HG03064 (cell line): ENCODE results near the gene DYSF.

Experiments
- ATAC-seq: cut with Tn5 transposase; IDR thresholded peaks from one replicate; pipeline ENCODE4 v1.9.1; 2021; ENCODE audit warnings: low read depth; ENCODE audit not compliant: unreplicated experiment

The DYSF gene

DNA sequence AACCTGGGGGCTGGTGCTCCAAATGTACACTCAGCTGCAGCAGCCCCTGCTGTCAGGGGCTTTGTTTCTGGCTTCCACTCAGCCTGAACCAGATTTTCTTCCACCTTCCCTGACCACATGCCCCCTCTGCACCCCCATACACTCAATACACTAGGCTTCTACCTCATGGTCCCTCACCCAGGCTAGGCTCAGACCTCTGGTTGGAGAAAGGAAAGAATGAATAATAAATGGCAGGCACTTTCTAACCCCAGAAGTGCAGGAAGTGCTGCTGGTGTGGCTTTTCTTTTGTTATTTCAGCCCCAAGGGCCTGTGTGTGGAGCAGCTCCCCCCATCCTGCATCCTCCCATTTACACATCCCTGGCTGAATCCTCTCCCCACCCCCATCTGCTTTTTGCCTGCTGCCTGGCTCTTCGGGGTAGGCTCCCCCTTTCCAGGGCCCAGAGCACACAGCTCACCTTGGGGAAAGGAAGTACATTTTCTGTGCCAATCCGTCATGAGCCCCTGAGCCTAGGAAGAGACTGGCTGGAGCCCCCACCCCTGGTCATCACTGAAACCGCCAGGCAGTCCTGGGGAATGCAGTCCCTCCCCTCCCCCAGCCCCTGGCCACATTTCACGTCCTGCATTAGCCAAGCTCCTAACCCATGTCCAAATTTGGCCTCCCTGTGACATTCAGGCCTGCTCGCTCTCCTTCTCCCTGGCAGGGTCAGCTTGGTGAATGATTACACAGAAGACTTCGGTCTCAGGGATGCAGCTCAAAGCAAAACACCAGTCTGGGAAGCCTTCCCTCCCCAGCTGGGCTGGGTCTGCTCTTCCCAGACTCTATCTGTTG, 2.6 kb downstream of the DYSF start:
- no peak for ATAC-seq

DNA sequence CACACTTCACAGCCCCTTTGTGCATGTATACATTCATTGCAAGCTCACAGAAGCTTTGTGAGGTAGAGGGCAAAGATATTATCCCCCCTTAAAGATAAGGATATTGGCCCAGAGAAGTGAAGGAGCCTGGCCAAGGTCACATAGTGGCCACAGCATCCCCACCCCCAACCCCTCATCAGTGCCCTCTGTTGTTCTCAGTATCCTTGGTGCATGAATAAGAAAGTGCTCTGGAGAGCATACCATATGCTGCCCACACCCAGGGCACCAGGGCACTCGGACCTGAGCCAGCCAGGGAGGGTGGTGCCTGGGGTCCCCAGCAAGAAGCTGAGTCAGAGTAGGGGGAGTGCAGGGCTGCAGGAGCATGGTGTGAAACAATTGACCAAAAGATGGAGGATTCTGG, 3.3 kb downstream of the DYSF start:
- no peak for ATAC-seq

DNA sequence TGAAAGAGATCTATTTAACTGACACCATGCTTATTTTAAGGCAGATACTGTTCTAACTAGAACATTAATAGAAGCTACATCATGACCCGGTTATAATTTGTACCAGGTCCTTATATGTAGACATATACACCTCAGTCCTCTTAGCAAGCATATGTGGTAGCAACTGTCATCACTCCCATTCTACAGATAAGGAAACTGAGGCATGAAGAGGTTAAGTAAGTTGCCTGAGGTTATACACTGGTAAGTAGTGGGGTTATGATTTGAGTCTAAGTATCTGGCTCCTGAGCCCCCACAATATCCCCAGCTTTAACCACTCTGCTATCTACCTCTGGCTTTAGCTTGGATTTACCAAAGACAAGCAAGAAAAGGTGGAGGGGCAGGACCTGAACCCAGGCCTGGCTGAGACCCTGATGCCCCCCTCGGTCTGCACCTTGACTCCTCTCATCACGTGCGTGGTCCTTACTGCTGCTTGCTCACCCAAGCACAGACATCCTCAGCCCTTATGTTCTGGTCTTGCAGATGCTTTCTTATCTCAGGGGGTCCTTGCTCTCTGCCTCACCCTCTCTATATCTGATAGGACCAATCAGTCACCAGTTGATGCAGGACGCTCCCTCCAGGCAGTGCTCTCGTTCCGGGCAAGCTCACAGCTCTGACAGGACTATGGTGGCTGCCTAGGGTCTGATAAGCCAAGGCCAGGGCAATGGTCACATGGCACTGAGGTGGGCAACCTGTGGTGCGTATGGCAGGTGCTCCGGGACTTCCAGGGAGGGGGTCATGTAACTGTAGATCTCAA, 4.0 kb downstream of the DYSF start:
- no peak for ATAC-seq

DNA sequence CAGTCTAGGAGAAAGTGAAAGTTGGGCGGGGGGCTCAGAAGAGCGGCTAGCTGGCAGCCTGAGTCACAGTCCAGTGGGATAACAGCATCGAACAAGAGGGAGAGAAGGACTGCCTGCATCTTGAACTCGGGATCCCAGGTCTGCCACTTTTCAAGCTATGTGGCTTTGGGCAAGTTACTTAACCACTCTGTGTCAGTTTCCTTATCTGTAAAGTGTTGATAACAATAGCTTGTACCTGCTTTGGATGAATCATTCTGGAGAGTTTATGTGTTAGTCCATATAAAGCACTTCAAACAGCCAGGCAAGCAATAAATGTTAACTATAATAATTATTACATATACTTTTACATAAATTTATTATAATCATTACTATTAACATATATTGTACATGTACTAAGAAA, 4.6 kb downstream of the DYSF start:
- no peak for ATAC-seq

DNA sequence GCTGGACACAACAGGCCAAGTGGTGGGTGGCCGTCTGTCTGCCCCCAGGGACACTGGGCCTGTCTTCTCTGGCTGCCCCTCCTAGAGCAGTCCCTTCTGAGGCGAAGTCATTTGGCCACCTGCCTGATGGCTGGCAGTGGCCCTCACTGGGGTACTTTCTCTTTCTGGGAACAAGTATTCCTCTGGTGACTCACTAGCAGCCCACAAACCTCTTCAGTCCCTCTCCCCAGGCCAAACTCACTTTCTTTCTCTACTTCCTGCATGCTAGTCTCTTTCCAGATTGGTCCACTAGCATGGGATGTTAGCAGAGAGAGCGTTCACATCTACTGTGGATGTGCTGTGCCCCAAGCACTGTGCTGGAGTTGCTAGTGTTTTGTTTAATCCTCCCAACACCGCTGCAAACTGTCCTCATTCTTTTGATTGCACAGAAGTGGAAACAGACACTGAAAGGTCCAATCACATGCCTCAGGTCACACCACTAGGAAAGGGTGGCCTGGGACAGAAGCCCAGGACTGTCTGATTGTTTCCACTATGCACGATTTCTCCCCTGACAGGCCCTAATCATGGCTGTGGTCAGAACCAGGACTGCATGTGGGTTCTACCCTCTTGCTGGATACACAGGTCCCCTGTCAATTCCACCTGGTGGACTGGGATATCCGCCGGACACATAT, 5.2 kb downstream of the DYSF start:
- ATAC-seq, result no peak

DNA sequence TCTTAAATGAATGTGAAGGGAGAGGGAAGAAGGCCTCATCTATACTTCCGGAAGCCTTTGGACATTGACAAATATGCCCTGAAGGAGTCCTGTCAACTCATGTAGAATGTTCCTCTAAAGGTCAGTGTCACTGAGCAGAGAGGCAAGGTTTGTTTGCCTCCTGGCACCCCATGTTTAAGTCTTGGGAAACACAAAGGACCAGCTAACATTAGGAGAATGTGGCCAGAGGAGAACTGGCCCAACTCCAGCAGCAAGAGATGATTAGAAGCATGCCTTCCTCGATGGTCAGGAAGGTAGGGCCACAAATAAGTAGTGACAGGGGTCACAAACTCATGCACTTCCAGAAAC, 5.7 kb downstream of the DYSF start:
- no peak for ATAC-seq

DNA sequence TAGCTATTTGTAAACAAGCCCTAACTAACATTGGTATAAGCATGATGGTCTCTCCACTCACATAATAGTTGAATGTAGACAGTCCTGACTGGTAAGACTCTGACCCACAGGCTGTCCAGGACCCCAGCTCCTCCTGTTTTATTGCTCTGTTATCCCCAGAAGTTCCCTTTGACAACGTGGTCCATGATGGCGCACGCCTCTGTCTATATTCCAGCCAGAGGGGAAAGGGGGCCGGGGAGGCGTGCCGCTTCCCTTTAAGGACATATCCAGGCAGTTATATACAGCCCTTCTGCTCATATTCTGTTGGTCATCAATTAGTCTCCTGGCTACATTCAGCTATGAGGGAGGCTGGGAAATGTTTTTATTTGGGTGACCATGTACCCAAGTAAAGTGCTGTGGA, 6.7 kb downstream of the DYSF start:
- no peak for ATAC-seq

DNA sequence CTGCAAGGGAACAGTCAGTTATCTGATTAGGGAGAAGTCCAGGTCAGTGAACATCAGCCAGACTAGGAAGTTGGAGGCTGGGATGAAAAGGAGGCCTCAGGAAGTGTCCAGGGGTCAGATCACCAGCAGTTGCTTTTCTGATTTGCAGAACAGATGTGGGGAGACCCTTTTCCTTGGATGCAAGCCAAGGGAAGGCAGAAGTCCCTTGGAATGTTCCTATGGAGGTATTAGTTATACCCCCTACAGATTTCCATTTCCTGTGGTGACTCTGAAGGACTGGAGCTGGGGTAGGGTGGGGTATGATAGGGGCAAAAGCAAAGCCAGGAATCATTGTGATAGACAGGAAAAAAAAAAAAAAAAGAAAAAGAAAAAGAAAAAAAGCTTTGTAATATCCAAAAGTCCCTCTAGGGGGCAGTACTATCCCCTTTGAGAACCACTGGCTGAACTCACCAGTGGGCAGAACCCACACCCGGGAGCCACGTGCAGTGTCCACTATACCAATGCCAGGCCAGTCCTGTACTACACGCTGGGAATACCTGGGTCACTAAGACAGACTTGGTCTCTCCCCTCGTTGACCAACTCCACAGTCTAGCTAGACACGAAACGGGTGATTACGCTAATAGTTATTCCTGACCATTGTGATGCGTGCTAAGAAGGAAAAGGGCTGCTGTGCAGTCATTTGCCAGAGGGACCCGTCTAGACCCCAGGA, 7.4 kb downstream of the DYSF start:
- no peak for ATAC-seq

DNA sequence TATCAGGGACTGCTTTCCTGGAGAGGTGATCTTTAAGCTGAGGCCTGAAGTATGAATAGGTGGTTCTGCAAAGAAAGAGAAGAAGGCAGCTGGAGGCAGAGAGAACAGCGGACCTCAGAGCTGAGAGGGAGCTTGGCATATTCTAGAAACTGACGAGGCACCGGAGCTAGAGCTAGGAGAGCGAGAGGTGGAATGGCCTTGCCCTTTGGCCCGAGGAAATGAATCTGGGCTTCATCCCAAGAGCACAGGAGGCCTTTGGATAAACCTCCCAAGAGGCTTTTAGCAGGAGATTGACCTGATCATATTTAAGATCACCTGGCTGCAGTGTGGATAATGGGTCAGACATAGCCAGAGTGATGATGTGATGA, 7.9 kb downstream of the DYSF start:
- ATAC-seq, result no peak

DNA sequence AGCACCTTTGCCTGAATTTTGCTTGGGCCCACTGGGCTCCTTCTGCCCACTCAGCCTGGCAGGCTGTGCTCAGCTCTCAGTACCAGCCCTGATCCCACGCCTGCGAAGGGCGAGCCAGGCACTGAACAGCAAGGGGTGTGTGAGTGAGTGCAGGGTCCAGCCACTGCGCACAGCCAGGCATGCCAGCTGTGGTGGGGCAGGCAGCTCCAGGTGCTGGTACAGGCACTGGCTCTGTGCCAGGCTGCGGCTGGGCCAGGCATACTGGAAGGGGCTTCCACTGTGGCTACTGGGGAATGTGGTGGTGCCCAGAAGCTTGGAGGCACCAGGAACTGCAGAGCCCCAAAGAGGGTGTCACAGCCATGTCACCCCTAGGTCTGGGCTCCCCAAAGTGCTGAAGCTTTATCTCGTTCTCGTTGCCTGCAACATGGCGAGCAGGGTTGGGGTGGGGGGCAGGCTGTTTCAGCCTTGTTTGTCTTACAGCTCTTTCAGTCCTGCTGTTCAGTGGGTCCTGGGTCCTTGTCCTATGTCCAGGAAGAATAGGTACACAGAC, 8.8 kb downstream of the DYSF start:
- no peak for ATAC-seq

DNA sequence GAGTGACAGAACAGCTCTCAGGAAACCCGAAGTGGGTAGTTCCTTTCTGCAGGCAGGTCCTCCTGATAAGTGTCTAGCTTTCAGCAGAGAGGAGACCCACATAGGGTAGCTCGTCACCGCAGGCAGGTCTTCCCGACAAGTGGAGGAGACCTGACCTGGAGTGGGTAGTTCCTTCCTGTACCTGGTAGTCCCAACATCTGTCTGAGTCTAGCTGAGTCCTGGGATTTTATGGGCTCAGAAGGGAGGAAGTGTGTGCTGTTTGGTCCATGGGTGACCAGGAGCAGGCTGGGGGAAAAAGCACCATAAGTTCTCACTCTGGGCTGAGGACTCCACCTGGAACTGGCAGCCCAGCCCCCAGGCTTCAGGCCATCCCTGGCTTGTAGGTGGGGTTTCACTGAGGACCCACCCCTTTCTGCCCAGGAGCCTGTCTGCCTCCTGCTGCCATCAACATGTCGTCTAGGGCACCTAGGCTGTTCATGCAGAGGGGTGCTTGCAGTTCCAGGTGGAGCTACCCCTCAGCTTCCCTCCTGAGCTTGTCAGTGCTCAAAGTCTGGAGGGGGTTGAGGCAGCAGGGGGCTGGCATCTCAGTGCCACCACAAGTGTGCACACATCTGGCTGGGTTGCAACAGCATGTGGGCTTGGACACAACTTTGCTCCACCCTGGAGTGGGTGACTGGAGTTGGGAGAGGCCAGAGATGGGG, 9.4 kb downstream of the DYSF start:
- no peak for ATAC-seq

DNA sequence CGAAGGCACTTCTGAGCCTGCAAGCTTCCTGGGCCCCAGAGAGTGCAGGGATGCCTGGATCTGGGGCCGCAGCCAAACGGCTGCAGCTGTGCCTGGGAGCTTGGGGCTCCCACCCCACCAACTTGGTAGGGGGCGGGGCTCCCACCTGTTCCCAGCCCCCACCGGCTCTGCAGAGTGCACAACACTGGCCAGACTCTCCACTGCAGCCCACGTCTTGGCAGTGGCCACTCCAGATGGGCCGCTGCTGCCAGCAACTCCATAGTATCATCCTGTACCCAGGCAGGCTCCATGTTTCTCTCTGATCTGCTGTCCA, 9.9 kb downstream of the DYSF start:
- ATAC-seq, result no peak

DNA sequence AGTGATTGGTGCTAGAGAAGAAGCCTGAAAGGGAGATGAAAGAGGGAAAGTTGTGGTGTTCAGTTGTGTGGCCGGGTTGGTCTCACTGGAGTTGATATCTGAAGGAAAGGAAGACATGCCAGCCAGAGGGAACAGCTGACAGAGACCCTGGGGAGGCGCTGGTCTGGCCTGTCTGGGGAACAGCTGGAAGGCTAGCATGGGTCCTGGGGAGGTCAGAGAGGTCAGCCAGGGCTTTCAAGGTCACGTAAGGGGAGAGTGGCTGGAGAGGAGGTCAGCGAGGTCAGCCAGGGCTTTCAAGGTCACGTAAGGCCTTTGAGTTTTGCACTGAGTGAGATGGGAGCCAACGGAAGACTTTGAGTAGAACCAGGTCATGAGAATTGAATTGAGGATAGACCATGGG, 11.0 kb downstream of the DYSF start:
- no peak for ATAC-seq

DNA sequence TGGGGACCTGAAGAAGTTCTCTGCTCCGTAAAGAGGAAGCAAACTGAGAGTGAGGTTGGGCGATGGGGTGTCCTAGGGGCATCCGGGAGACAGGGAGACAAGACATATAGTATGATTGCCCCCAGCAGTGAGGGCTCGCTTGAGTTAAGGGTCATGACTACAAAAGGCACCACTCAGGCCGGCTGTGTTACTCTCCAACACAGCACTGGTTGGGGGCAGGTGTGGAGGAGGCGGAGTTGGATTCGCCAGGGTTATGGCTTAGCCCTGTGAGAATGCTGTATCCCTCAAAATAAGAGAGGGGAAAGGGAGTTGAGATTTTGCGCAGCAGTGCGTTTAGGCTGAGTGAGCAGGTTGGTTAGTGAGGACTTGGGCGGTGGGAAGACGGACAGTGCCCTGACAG, 12.0 kb downstream of the DYSF start:
- ATAC-seq, result no peak

DNA sequence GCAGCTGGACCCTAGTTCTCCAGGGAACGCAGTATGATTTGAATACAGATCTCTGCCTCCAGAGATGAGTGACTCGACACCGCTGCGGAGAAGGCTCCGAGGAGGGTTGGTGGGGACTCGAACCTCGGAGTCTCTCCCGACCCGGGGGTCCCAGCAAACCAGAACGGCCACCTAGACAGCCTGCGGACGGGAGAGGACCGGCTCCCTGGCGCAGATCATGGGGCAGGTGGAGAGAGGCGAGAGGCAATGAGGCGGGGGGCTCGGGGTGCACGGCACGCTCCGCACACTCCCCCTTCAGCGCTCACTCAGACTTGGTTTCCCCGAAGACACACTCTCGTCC, 12.6 kb downstream of the DYSF start:
- ATAC-seq, result no peak

DNA sequence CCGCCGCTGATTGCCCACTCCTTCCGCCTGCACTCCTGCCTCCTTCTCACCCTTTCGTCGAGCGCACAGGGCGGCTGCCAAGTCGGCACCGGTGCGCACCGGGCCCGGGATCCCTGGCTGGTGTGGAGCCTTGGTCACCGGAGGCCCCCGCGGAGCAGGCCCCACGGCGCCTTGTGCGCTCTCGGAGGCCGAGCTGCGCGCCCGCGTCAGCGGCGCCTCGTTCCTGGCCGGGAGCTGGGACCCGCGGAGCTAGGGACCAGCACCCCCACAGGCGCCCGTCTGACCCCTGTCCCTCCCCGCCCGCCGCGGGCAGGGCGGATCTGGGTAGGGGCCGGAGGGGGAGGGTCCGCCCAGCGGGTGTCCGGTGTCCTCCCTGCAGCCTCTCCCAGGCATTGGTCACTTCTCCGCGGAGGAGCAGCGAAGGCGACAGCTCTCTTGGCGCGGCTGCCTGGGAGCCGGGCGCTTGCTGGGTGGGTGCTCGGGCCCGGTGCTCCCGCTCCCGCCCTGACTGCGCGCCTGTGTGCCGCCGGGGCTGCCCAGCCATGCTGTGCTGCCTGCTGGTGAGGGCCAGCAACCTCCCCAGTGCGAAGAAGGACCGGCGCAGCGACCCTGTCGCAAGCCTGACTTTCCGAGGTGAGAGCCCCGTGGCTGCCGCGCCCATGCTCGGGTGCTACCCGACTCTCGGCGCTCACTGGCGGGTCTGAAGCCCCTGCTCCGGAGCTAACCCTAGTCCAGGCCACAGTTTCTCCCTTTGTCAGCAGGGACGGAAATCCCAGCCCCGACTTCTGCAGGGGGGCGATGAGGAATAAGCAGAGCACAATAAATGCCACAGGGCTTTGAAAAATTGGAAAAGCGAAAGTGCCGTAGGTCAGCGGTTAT, 13.2 kb downstream of the DYSF start:
- no peak for ATAC-seq

DNA sequence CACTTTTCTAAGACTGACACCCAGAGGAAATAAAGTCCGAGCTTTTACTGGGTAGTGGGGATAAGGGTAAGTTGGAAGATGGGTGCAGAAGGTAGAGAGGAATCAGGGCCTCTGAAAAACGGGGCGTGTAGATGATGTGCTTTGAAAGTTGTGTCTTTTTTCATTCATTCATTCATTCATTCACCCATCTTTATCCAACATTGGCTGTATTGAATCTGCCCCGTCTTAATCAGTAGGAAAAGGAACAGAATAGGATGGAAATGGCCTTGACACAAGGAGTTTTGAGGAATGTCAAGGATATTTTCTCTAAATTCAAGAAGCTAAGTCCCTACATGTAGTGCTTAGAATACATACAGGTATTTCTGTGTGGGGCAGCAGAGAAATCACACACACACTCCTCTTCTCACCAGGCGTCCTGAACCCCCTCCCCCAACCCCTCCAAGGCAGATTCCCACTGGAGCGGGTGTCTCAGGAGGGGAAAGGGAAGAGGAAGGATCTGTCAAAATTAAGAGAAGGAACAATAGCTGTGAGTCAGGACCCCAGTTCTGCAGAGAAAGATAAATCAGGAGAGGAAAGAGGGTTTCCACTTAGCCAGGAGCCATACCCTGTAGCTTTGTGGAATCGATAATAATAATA, 13.9 kb downstream of the DYSF start:
- ATAC-seq, result no peak

DNA sequence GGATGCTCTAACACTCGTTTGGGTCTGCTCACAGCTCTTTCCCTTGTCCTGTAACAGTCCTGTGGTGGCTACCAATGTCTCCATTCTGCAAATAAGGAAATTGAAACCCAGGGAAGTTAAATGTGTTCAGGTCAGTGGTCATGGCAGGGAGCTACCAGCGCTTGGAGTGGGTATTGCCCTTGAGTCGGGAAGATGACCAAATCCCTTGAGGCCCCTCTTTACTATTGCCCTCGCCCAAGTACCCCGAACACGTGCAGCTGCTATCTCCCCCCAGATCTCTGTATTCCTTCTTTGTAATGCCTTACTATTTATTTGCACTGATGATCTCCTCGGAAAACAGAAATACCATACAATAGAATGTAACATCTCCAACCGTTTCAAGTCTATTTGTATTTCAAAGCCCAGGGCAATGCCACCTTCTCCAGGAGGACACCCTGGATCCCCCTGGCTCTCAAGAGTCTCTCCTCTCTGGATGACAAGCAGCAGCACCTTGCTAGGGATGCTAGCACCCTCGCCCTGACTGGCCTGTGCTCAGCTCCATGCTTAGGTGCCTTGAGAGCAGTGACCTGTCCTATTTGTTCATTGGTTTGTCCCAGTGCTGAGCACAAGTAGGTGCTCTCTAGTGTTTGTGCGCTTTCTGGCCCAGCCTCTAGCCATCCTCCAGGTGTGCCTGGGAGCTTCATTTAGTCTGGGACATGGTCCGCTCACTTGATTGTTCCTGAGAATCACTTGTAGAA, 15.1 kb downstream of the DYSF start:
- no peak for ATAC-seq
